GM19043 (cell line): ENCODE data around the gene HSPBAP1.

ENCODE experiments used
- ATAC-seq: cut with Tn5 transposase; IDR thresholded peaks from one replicate; pipeline ENCODE4 v1.9.1; 2021; ENCODE audit warnings: low read depth; ENCODE audit not compliant: unreplicated experiment

HSPBAP1 gene

DNA sequence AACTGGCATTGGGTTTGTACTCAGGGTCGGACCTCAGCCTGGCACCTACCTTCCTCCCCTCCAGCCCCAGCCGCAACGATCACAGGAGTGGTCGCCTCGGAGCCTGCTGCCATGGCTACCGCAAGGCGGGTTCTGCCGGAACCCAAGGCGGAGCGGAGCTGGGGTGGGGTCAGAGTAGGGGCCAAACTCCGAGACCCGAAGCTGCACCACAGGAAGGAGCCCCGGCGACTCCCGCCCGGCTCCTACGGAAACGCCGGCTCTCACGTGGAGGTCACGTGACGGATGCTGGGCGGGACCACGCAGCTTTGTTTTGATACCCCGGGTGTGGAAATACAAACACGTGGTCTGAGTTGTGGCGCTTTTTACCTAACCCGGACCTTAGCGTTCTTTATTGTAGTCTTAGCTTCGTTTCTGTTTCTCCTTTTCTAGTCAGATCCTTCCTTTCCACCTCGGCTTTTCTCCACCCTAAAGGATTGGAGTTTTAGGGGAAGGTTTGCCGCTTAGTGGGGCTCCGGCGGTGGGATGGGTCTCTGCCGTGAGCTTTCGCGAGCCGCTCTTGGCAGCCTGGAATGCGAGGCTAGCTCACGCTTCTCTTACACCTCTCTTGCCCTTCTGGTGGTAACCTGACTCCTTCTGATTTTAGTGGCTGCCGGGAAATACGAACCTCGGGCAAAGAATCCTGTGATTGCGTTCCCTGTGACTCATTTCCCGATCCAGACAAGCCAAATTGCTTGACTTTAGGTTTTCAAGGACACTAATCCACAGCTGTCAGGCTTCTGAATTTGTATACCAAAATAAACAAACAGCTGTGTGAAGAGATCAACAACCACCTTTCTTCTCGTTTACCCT, at the start of gene HSPBAP1:
Gene HSPBAP1, minus strand, starts transcription at position 264 of the 849 bp plus-strand sequence. Its CDS starts 151 bp downstream, at position 113.
- ATAC-seq = peak; percentile 51

- ATAC-seq = no peak
Observed at GRCh38 chr3:122835590-122835989, 42.0 kb upstream of the HSPBAP1 start.

DNA sequence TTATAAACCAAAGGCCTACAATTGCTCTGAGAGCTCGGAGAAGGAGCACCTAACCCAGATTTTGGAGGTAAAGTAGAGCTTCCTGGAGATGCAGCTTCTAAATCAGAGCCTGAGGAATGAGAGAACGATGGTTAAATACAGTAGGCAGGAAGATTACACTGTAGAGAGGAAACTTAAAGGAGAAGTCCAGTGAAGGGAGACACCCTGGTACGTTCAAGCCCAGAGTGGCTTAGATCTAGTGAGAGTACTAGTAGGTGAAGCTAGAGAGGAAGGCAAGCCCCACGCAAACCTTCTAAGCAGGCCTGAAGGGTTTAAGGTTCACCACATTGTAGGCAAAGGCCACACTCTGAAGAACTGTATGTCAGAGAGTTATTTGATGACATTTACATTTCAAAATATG, 34.6 kb upstream of the HSPBAP1 start:
- no peak for ATAC-seq

DNA sequence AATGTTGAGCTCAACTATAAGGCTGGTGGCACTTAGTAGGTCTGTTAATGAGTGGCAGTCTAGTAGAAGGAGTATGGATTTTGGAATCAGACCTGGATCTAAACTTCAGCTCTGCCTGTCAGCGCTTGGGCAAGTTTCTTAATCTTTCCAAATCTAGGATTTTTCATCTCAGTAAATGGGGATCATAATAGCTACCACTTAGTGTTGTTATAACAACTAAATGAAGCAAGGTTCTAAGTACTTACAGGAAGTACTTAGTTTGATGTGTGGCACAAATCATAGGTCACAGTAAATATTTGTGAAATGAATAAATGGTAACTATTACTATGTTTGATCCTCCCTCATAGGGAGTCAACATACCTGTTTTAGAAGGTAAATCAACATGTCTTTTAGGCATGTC, 32.6 kb upstream of the HSPBAP1 start:
- no peak for ATAC-seq

GRCh38 chr3:122825460-122825859, 31.8 kb upstream of the HSPBAP1 start:
- no peak for ATAC-seq

DNA sequence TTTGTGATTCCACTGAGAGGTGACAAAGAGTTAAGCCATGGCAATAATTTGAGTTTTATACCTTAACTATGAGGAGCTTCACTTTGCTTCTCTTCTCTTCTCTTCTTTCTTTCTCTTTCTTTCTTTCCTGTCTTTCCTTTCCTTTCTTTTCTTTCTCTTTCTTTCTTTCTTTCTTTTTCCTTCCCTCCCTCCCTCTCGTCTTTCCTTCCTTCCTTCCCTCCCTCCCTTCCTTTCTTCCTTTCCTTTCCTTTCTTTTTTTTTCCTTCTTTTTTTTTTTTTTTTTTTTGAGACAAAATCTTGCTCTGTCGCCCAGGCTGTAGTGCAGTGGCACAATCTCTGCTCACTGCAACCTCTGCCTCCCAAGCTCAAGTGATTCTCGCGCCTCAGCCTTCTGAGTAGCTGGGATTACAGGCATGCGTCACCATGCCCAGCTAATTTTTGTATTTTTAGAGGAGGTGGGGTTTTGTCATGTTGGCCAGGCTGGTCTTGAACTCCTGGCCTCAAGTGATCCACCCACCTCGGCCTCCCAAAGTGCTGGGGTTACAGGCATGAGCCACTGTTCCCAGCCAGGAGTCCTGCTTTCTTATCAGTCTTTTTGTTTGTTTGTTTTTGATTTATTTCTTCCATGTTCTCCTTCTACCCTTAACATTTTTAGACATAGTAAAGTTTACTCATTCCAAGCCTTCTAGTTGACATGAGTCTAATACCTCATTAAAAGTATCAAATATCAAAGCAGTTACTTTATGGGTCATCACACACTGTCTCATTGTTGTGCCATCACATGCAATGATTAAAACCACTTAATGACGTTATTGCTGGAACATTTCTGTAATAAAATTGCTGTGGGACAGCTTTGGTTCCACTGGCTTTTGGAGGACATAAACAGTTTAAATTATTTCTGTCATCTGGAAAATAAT, 31.1 kb upstream of the HSPBAP1 start:
- no peak for ATAC-seq

DNA sequence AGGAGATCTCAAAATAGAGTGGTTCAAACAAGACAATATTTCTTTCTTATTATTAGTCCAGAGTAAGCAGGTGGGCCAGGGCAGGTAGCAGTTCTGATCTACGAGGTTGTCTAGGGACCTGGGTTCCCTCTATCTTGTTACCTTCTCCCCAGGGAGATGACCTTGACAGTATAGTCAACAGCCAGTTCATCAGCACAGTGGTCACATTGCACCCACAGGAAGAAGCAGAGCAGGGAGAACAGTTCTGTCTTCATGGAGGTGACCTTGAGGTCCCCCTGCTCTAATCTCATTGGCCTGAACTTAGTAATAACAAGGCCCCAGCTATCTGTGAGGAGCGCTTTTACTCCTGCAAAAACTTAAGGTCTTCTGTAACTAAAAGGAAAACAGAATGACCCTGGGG, 23.0 kb upstream of the HSPBAP1 start:
- ATAC-seq = no peak

- ATAC-seq = no peak
Observed at GRCh38 chr3:122810734-122811133, 17.1 kb upstream of the HSPBAP1 start.

DNA sequence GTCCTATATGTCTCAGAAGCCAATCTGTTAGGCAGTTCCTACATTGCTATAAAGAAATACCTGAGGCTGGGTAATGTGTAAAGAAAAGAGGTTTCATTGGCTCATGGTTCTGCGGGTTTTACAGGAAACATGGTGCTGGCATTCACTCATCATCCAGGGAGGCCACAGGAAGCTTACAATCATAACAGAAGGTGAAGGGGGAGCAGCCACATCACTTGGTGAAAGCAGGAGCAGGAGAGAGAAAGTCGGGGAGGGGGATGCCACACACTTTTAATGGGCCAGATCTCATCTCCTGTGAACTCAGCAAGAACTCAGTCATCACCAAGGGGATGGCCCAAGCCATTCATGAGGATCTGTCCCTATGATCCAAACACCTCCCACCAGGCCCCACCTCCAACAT, 10.3 kb upstream of the HSPBAP1 start:
- ATAC-seq = no peak

GRCh38 chr3:122802323-122802722, 8.7 kb upstream of the HSPBAP1 start:
- no peak for ATAC-seq

DNA sequence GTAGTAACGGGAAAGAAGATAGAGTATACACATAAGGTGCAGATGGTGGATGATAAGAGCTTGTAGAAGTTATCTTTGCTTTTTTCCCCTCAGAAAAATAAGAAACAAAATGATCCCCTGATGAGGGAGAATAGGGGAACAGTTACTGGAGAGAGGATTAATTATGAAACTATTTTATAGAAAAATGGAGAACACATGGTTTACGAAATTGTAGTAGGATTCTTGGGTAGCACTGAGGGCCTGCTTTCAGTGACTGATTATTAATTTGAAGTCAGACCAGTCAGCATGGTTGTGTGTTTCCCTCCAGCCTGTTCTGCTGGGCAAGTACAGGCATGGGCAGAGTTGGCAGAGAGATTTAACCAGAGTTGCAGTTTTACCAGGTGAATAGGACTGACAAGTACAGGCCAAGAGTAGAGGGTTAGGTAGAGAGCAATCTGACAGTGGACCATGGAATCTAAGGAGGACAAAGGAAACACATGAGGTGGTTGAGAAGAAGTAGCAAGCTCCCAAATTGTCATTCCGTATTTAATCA, 7.1 kb upstream of the HSPBAP1 start:
- ATAC-seq = no peak

GRCh38 chr3:122800031-122800430, 6.4 kb upstream of the HSPBAP1 start:
- no peak for ATAC-seq

GRCh38 chr3:122799322-122799721, 5.7 kb upstream of the HSPBAP1 start:
- no peak for ATAC-seq

GRCh38 chr3:122797291-122797690, 3.7 kb upstream of the HSPBAP1 start:
- ATAC-seq = no peak

- no peak for ATAC-seq
Observed at GRCh38 chr3:122795674-122796195, 2.1 kb upstream of the HSPBAP1 start.

GRCh38 chr3:122794779-122795673, 1.4 kb upstream of the HSPBAP1 start, which contains the start of gene SLC49A4:
SLC49A4 (plus strand) TSS chr3:122795069; CDS start chr3:122795193, 124 bp downstream.
- ATAC-seq = peak; percentile 78

DNA sequence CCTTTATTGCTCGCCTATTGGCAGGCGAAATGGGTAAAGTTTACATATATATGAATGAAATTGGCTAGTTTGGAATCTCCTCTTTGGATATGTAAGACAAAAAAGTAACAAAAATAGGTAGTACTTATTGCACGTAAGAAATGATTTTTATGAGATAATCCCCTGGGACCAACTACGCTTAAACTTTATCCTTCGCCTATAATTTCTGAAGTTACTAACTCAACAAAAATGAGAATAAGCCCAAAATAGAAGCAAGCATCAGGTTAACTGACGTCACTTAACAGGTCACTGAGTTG, 800 bp upstream of the HSPBAP1 start:
- ATAC-seq = no peak

DNA sequence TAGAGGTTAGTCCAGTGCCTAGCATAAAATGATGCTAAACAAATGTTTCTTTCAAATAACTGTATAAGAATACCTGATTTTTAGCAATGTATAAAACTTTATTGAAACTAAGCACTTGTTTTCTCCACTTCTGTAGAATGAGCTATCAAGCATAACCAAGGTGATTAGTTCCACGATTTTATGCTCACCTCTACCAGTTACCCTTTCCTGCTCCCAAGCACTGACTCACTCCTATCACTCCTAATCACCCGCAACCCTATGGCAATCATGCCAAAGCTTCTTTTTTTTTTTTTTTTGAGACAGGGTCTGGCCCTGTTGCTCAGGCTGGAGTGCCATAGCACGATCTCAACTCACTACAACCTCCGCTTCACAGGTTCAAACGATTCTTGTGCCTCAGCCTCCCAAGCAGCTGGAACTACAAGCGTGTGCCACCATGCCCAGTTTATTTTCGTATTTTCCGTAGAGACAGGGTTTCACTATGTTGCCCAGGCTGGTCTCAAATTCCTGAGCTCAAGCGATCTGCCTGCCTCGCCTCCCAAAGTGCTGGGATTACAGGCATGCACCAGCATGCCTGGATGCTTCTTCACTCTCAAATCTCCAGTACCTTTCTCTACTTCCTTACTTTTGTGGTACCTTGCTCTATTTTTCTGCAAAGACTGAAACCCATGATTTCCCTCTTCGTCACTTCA, 3.9 kb downstream of the HSPBAP1 start:
- ATAC-seq = no peak

- ATAC-seq = no peak
Observed at GRCh38 chr3:122787872-122788271, 5.8 kb downstream of the HSPBAP1 start.
